NOMO-1 treated with DMSO at 0.1 percent for 48 hours (cell line): Measurements from ENCODE around the gene ZNF205.

Experiments
- DNase-seq: peaks from one replicate; lab custom pipeline; 2025; ENCODE audit not compliant: unreplicated experiment; lab: John Stamatoyannopoulos, UW

Gene ZNF205

DNA sequence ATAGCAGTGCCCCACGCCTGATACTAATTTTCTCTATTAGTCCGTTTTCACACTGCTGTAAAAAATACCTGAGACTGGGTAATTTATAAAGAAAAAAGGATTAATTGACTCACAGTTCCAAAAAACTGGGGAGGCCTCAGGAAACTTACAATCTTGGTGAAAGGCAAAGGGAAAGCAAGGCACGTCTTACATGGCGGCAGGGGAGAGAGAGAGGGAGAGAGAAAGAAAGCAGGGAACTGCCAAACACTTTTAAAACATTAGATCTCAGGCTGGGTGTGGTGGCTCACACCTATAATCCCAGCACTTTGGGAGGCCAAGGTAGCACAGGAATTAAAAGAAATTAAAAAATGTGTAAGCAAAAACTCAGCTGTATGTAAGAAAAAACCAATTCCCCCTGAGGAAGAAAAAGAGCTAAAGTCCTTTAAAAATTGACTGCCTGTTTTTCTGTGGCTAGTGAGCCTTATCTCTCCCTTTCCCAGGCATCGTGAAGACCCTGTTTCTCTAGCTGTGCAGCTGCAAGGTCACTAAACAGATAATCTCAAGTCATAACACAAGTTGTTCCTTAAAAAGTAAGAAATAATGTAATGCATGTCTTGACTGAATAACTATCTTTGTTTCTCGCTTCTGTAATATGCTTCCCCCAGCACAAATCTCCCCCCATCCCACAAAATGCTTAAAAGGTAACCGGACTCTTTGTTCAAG, 27.3 kb upstream of the ZNF205 start:
- no peak for DNase-seq

DNA sequence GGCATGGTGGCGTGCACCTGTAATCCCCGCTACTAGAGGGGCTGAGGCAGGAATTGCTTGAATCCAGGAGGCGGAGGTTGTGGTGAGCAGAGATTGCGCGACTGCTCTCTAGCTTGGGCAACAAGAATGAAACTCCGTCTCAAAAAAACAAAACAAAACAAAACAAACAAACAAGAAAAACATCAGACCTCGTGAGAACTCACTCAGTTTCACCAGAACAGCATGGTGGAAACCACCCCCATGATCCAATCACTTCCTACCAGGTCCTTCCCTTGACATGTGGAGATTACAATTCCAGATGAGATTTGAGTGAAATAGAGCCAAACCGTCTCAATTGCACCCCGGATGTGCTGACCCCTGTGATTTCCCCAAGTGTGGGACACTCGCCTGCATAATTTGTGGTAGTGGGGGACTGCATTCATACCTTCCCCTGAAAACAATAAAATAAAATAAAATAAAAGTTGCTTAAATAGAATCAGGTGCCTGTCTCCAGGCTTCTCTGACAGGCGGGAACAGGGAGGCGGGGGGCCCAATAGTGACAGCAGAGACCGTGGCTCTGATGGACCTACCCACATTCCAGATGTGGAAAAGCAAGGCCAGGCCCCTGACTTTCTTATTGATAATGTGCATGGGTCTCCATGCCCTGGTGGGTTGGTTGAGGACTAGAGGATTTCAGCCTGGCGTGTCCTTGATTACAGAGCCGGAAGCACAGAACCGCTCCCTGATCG, 26.4 kb upstream of the ZNF205 start:
- DNase-seq: no peak

DNA sequence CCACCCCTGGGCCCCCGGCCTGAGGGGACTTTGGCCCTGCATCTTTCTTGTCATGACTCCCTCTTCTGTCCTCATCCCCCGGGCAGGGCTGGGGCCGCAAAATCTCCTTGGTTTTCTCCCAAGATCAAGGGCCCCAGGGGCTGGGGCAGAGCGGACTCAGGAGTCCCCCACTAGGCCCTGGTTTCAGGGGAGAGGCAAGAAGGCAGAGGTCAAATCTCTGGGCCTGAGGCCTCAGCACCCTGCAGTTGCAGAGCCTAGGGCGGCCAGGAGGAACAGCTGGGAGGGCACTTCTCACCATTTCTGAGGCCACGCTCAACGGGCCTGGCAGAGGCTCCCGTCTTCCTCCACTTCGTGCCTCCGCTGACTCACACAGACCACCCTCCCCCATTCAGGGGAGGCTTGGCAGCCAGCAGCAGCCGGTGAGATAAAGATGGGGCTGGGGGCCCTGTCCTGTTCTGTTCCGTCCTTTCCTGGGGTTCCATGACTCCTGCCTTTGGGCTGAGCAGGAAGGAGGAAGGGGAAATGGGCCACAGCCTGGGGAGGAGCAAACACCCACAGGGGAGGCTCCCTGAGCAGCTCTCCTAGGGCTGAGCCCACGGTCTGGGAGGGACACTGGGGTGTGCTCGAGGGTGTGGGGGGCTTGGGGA, 25.7 kb upstream of the ZNF205 start:
- peak; percentile 50 for DNase-seq

DNA sequence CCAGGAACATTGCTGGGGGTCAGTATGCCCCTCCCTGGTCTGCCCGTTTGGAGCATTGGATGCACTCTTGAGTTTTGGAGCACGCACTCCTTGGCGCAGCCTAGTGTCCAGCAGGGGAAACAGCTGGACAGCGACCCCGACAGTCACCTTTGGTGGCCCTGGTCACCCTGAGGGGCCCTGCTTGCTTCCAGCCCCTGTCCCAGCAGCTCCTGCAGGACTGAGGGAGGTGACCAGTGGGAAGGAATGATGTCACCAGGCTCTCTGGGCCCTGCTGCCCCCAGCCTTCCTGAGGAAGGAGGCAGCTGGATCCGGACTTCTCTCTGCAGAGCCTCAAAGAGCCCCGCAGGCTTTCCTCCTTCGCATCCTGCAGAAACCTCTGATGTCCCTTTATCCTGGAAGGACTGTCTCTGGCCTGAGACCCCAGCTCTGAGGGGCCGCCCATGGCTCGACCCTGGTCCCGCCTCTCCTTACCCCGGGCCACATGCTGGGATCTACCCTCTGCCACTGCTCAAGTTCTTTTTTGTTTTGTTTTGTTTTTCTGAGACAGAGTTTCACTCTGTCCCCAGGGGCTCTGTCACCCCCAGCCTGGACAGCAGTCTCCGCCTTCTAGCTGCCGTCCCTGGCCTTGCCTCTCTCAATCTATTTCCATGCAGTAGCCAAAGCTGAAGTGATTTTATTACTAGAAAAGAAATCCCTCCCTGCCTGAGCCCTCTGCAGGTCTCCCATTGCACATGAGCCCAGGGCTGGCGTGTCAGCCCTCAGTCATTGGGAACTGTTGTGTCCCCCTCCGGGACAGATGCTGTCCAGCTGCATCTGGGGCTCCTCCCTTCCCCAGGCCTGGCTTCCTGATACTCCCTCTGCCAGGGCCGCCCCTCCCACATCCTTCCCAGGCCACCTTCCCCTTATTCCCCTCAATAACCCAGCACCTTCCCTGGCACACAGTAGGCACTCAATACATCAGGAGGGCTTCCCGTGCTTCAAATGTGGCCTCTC, 24.8 kb upstream of the ZNF205 start:
- DNase-seq: no peak

DNA sequence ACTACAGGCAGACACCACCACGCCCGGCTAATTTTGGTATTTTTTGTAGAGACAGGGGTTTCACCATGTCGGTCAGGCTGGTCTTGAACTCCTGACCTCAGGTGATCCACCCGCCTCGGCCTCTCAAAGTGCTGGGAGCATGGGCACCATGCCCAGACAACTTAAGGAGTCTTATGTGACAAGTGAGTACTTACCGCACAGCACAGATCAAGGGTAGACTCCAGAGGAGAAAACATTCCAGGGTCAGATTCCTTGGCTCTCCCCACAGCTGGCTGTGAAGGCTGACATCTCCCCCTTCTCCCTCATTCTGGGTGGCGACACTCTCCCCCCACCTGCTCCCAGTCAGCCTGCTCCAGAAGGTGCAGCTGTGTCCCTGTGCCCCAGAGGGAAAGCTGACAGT, 23.9 kb upstream of the ZNF205 start:
- DNase-seq: no peak

DNA sequence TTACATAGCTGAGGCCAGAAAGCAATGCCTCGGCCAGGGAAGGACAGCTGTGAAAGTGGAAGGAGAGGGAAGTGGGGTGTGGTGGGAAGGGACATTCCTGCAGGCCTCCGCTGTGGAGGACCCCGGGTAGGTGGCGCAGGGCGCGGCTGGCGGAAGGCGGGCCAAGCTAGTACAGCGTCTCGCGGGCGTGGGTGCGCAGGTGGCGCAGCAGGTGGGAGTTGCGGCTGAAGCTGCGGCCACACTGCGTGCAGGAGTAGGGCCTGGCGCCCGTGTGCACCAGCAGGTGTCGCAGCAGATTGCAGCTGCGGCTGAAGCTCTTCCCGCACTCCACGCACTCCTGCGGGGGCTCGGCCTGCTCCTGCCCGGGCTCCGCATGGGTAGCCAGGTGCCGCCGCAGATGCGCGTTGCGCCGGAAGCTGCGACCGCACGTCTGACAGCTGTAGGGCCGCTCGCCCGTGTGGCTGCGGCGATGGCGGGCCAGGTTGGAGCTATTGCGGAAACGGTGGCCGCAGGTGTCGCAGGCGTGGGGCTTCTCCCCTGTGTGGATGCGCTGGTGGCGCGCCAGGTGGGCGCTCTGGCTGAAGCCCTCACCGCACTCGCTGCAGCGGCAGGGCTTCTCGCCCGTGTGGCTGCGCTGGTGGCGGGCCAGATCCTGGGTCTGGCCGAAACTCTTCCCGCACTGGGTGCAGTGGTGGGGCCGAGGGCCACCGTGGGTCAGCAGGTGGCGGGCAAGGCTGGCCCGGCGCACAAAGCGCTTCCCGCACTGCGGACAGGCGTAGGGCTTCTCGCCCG, 23.3 kb upstream of the ZNF205 start:
- DNase-seq: no peak

DNA sequence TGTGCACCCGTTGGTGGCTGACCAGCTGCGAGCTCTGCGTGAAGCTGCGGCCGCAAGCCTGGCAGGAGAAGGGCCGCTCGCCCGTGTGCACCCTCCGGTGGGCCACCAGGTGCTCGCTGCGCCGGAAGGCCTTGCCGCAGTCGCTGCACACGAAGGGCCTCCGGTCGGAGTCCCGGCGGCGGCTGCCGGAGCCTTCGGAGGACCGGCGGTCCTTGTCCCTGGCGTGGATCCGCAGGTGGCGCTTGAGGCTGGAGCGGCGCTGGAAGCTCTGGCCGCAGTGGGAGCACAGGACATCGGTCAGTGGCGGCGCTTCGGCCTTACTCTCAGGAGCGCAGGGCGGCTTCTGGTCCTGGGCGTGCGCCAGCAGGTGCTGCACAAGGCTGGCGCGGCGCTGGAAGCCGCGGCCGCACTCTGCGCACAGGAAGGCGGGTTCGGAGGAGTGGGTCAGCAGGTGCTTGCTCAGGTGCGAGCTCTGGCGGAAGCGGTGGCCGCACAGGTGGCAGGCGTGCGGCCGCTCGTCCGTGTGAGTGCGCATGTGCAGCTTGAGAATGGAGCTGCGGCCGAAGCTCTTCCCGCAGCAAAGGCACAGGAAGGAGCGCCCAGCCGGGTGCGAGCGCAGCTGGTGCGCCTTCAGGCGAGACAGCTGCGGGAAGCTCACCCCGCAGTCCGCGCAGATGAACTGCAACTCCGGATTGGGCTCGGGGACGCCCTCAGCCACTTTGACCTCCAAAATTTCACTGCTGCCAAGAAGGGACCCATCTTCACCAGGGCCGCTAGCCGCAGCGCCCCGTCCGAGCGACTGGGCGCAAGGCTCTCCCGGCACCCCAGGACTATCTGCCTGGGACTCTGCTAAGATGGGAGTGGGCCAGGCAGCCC, 22.4 kb upstream of the ZNF205 start:
- no peak for DNase-seq

DNA sequence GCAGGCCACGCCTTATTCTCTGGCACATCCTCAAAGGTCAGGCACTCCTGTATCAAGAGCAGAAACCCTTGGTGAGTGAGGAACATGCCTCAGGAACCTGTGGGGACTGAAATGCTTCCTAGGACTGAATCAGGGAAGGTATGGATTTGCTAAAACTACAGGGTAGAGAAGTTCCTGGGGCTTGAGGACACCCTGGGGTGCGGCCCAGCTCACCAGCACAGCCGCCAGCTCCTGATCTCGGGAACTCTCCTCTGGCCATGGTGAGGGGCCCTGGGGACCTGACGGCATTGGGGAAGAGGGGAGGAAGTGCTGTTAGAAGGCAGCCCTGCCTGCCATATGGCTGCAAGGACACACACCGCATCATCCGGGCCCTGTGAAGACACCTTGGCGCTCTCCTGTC, 20.8 kb upstream of the ZNF205 start:
- no peak for DNase-seq

DNA sequence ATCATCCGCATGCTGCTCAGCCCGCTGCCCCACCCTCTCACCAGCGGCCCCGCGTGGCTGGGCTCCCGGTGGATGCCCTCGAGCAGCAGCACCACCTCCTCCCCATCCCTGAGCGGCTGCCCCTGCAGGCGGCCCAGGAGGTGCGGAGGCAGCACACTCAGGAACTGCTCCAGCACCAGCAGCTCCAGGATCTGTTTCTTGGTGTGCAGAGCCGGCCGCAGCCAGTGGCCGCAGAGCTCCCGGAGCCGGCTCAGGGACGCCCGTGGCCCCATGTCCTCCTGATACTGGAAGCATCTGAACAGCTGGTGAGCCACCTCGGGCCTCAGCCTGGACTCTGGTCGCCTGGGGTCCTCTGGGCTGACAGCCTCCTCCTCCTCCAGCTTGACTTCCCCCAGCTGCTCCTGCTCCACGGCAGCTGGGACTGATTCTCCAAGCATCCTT, 19.9 kb upstream of the ZNF205 start:
- DNase-seq: no peak

DNA sequence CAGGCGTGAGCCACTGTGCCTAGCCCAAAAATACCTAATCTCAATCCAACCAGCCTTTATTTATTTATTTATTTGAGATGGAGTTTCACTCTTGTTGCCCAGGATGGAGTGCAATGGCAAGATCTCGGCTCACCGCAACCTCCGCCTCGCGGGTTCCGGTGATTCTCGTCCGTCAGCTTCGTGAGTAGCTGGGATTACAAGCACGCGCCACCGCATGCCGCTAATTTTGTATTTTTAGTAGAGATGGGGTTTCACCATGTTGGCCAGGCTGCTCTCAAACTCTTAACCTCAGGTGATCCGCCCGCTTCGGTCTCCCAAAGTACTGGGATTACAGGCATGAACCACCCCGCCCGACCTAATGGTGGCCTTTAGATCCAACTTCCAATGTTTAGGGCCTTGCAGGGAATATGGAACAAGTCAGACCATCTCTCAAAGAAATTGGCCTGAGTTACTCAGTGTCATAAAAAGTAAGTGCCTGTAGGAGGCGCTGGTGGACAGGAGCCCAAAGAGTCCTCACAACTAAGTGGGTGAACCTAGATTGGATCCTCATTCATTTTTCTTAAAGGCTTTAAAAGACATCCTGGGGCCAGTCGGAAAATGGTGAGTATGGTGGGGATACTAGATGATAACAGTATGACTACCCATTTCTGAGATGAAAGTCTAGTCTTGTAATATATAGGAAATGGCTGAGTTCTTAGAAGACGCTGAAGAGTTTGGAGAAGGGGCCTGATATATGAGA, 17.9 kb upstream of the ZNF205 start:
- DNase-seq: peak; percentile 63

DNA sequence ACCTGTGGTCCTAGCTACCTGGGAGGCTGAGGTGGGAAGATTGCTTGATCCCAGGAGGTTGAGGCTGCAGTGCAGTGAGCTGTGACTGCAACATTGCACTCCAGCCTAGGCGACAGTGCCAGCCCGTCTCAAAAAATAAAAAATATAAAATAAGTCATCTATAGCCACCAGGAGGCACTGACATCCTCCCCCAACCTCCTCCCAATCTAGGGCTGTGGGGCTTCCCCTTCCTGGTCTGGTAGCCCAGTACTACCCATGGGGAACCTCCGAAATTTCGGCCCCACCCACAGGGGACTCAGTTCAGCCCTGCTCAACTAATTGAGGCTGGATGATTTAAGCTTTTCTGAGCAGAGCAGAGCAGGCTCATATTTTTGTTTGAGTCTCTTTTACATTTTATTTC, 16.5 kb upstream of the ZNF205 start:
- DNase-seq: peak; percentile 90

DNA sequence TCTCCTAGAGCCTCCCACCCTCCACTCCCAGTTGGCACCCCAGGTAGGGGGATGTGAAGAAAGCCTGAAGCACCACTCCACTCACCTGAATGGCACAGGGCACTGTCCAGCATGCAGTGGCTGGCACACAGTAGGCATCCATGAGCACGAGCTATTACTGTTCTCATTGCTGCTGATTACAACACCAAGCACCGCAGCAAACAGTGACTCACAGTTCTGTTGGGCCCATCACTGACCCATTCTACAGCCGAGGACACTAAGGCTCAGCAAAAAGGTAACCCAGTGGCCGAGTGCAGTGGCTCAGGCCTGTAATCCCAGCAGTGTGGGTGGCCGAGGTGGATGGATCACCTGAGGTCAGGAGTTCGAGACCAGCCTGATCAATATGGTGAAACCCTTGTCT, 16.0 kb upstream of the ZNF205 start:
- DNase-seq: peak; percentile 20

DNA sequence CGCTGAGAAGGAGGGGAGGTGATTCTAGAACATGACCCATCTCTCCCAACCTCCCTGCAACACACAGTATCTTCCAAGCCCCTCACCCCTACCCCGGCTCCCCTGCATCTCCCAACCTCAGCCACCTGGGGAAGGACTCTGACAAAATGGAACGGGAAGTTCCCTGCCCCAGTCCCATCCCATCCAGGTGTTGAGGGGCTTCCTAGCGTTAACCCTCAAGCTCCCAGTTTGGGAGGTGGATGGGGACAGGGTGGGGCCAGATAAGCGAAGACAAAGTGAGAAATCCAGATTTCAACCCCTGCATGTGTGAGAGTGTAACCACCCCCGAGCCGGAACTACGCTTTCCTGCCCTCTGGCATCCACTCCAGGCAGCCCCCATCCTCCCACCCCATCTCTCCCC, 15.1 kb upstream of the ZNF205 start:
- no peak for DNase-seq

DNA sequence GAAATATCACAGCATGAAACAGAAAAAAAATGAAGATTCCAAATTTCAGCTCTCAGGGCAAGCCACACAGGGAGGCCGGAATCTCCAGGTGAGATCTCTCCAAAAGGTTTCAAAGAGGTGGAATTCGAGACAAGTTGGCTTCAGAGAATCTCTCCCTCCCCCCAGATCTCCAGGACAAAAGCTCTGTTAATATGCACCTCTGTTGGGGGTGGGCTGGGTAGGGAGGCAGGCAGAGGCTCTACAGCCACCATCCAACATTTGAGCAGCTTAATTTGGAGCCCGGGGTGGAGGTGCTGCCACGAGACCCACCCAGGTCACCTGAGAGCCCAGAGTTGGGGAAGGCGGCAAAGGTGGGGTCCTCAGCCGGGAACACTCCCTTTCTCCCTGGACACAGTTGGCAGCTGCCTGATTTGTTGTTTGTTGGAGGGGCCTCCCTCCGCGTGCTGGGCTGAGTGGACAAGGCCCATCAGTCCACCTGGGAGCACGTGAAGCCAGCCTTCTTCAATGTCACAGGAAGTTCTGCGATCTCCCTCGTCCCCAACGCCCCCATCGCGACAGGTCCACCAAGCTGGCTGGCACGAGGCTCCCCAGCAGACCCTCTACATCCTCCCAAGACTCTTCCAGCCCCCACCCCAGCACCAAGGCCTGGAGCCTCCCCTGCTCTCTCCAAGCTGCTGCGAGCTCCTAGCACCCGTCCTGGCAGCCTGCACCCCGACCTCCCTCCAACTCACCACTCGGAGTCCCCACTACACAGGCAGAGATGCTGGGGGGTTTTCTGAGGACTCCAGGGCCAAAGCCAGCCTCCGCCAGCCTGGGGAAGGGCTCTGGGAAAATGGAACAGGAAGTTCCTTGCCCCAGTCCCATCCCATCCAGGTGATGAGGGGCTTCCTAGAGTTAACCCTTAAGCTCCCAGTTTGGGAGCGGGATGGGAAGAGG, 13.7 kb upstream of the ZNF205 start, which contains the start of gene ZSCAN10:
Gene ZSCAN10 (minus strand): TSS at position 836 of the 936 bp plus-strand sequence. CDS start 6,357 bp downstream, outside the sequence.
- DNase-seq: no peak

DNA sequence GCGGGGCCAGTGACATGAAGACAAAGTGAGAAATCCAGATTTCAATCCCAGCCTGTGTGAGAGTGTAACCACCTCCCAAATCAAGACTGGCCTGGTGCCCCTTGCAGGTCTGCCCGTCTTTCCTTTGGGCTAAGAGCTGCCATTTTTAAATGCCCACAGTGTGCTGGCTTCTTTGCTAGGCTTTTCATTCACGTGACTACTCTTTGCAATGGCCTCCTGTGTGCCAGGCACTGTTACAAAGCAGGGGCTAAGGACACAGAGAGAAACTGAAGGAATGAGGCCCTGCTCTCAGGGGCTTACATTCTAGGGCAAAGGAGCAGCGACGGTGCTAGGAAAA, 13.0 kb upstream of the ZNF205 start:
- no peak for DNase-seq

DNA sequence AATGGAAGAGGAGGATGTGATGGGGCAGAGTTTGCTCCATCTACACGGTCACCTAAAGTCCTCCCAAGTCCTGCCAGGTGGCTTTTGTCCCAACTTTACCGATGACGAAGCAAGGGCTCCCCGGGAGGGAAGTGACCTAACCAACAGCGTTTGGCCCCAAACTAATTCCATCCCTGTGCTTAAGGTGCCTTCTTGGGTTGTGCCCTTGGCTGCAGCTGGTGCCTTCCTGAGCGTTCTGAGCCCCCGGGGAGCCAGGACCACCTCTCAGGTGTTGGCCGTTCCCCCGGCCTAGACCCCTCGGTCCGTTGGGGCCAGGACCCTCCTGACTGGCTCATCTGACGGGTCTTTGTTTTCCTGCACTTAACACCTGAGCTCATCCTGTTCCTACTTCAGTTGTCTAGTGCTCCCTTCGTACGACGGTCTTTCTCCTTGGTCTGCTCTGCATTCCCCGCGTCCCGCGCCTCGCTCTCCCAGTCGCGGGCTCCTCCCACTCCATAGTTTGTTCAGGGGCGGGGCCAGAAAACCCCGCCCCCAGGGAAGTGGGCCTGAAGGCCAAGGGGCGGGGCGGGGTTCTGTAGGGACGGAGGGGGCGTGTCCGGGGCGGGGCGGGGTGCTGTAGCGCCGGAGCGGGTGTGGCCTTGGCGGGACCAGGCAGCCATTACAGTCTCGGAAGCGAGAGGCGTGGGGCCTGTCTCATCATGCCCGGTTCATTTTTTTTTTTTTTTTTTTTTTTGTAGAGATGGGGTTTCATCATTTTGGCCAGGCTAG, 12.5 kb upstream of the ZNF205 start:
- DNase-seq: peak; percentile 94
